HepG2 (cell line): ENCODE measurements around the gene VWA7. TPM values are rescaled to one million over a fixed set of nuclear protein-coding genes. Genes with fewer than 3 reads are reported as not detected.

Source experiments
- DZIP1 ChIP-seq: sonication (generic); formaldehyde crosslinking; IDR thresholded peaks from 2 replicates; pipeline ENCODE4 v1.5.0; 2020; ENCODE audit warnings: mild to moderate bottlenecking, missing genetic modification reagents
- GATAD2A ChIP-seq: IDR thresholded peaks from 2 replicates; pipeline ENCODE4 v1.6.1; 2016
- HDAC1 ChIP-seq: sonication (generic); formaldehyde crosslinking; IDR thresholded peaks from 2 replicates; pipeline ENCODE4 v1.5.1; 2020; ENCODE audit warnings: mild to moderate bottlenecking, missing genetic modification reagents
- HNF4G ChIP-seq, 2 experiments: sonication (generic) in 1 of 2; formaldehyde crosslinking in 1 of 2; IDR thresholded peaks; 2 replicates each; pipeline versions ENCODE4 v1.4.0 to v1.6.1; 2011 to 2020; ENCODE audit warnings: borderline replicate concordance in 2 of 2, low read depth in 2 of 2, mild to moderate bottlenecking in 2 of 2, low read length in 1 of 2, missing genetic modification reagents in 1 of 2, moderate library complexity in 1 of 2
- MXD1 ChIP-seq: sonication (generic); formaldehyde crosslinking; IDR thresholded peaks from 2 replicates; pipeline ENCODE4 v1.4.0; 2020; ENCODE audit warnings: mild to moderate bottlenecking, missing genetic modification reagents
- MYPOP ChIP-seq: sonication (generic); formaldehyde crosslinking; IDR thresholded peaks from 2 replicates; pipeline ENCODE4 v1.8.1; 2023; ENCODE audit warnings: mild to moderate bottlenecking, moderate library complexity, missing genetic modification reagents
- NR0B2 ChIP-seq: sonication (generic); formaldehyde crosslinking; IDR thresholded peaks from 2 replicates; pipeline ENCODE4 v1.4.0; 2020; ENCODE audit warnings: mild to moderate bottlenecking, missing genetic modification reagents
- PITX1 ChIP-seq: sonication (generic); formaldehyde crosslinking; IDR thresholded peaks from 2 replicates; pipeline ENCODE4 v1.5.1; 2020; ENCODE audit warnings: mild to moderate bottlenecking, missing genetic modification reagents
- STAG1 ChIP-seq: sonication (generic); formaldehyde crosslinking; IDR thresholded peaks from 2 replicates; pipeline ENCODE4 v1.4.0; 2020; ENCODE audit warnings: missing genetic modification reagents
- TFDP2 ChIP-seq: sonication (generic); formaldehyde crosslinking; IDR thresholded peaks from 2 replicates; pipeline ENCODE4 v1.4.0; 2020; ENCODE audit warnings: missing genetic modification reagents
- ZFP91 ChIP-seq: sonication (generic); formaldehyde crosslinking; IDR thresholded peaks from 2 replicates; pipeline ENCODE4 v1.9.0; 2022; ENCODE audit warnings: missing genetic modification reagents, mild to moderate bottlenecking, borderline replicate concordance
- ZNF296 ChIP-seq: sonication (generic); formaldehyde crosslinking; conservative IDR thresholded peaks from 2 replicates; pipeline ENCODE4 v1.5.0; 2020; ENCODE audit warnings: mild to moderate bottlenecking, missing genetic modification reagents
- ZNF414 ChIP-seq: sonication (generic); formaldehyde crosslinking; IDR thresholded peaks from 2 replicates; pipeline ENCODE4 v1.5.0; 2020; ENCODE audit warnings: missing genetic modification reagents
- ZNF598 ChIP-seq: sonication (generic); formaldehyde crosslinking; IDR thresholded peaks from 2 replicates; pipeline ENCODE4 v1.5.1; 2020; ENCODE audit warnings: mild to moderate bottlenecking, missing genetic modification reagents, borderline replicate concordance
- ZNF691 ChIP-seq: sonication (generic); formaldehyde crosslinking; IDR thresholded peaks from 2 replicates; pipeline ENCODE4 v1.4.0; 2020; ENCODE audit warnings: missing genetic modification reagents, low read depth, mild to moderate bottlenecking, borderline replicate concordance
- ZNF737 ChIP-seq: sonication (generic); formaldehyde crosslinking; IDR thresholded peaks from 2 replicates; pipeline ENCODE4 v1.5.0; 2020; ENCODE audit warnings: missing genetic modification reagents, mild to moderate bottlenecking, borderline replicate concordance
- polyA plus RNA-seq, 8 experiments: library from polyadenylated mRNA; depleted of rRNA in 3 of 8; stranded (reverse) in 7 of 8; unstranded in 1 of 8; fragments of >200 nt; fragmentation: Illumina TruSeq in 4 of 8; extraction: Trizol in 4 of 8; gene quantifications; 2 replicates each; pipeline versions ENCODE4 v1.2.1 to v1.2.3, GENCODE V29; 2011 to 2016; ENCODE audit warnings: low read depth in 4 of 8, missing spikeins in 1 of 8, mixed read lengths in 1 of 8; ENCODE audit not compliant: insufficient read depth in 1 of 8
- total RNA-seq, 5 experiments: library from RNA; depleted of rRNA; stranded (reverse); fragments of >200 nt; fragmentation: Illumina TruSeq; extraction: Trizol; gene quantifications; 2 replicates each; pipeline ENCODE4 v1.2.3, GENCODE V29; 2016; ENCODE audit warnings: low read depth in 1 of 5

Gene VWA7
- total and polyA plus RNA-seq, 2 of the 13 experiments (the other 11 are each of a cell fraction or from before 2014, with no cell fraction given) = 0.86 to 3.3 TPM

GRCh38 chr6:31775633-31776484 is 1.3 kb downstream of the VWA7 start (continued):
- no peak for TF ChIP-seq MYPOP (CRISPR knock-in tag)
- TF ChIP-seq ZNF296 (CRISPR knock-in tag) = no peak
- TF ChIP-seq PITX1 (CRISPR knock-in tag) = peak; percentile 35; the same call in 1 of the 2 replicates
- TF ChIP-seq DZIP1 (CRISPR knock-in tag) = no peak
- 0 out of 2 replicates have a peak, but pooled peaks have one; percentile 58 for TF ChIP-seq ZNF737 (CRISPR knock-in tag)
- no peak for TF ChIP-seq HNF4G (IDR thresholded peaks at IDR 0.05; ENCODE audit: borderline replicate concordance, low read depth, low read length)
- TF ChIP-seq HNF4G (CRISPR knock-in tag; IDR thresholded peaks at IDR 0.05; ENCODE audit: borderline replicate concordance, low read depth) = 0 out of 2 replicates have a peak, but pooled peaks have one; percentile 34
- TF ChIP-seq HDAC1 = peak; percentile 9; the same call in 1 of the 2 replicates
- peak; percentile 59; the same call in 1 of the 2 replicates for TF ChIP-seq MXD1 (CRISPR knock-in tag)
- TF ChIP-seq STAG1 (CRISPR knock-in tag) = peak; percentile 16
- TF ChIP-seq TFDP2 (CRISPR knock-in tag) = no peak
- 0 out of 2 replicates have a peak, but pooled peaks have one; percentile 27 for TF ChIP-seq NR0B2 (CRISPR knock-in tag)
- TF ChIP-seq ZFP91 = peak; percentile 50; the same call in 1 of the 2 replicates
- TF ChIP-seq GATAD2A (CRISPR knock-in tag) = 0 out of 2 replicates have a peak, but pooled peaks have one; percentile 20
- TF ChIP-seq ZNF691 (CRISPR knock-in tag) = 0 out of 2 replicates have a peak, but pooled peaks have one; percentile 26
- TF ChIP-seq ZNF414 (CRISPR knock-in tag) = 0 out of 2 replicates have a peak, but pooled peaks have one; percentile 53
- 0 out of 2 replicates have a peak, but pooled peaks have one; percentile 63 for TF ChIP-seq ZNF598 (CRISPR knock-in tag)
